ENCODE measurements around the gene WHAMM.
"Not testable (repeated sequence)": the region's sequence is repeated elsewhere in the genome, so short reads cannot be mapped to it uniquely, and the experiment has no call there.

Gene WHAMM

DNA sequence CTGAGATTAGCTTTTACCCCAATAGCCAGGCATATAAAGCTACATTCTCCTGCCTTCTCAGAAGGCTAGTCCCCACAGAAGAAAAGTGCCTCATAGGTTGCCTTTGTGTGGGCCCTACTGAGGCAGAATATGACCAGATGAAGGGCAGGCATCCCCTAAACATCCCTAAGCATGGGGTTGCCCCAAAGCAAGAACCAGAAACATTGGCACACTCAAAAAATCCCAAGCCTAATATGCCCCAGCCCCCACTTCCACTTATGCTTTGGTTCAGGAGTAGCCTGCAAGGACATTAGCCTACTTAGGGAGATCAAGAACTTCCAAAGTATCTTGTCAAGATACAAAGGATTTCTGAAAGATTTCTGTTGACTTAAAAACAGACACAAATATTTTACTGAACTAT, 29.7 kb downstream of the WHAMM start:
- FAIRE-seq: no peak

DNA sequence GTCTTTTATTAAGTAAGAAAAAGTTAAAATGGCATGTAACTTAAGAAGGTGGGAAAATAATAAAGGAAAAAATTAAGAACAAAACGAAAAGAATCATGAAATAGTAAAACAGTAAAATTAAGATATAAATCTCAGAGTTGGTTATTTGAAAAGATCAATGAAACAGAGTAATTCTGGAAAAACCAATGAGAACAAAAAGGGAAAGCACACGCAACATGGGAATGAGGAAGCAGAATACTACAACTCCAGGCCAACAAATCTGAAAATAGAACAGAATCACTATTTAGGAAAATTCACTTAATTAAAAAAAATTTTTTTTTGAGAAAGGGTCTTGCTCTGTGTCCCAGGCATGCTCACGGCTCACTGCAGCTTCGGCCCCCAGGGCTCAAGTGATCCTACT, 30.7 kb downstream of the WHAMM start:
- no peak for FAIRE-seq

- FAIRE-seq: no peak
These were observed 34.1 kb downstream of the WHAMM start for GRCh38 chr15:82843566-82843965.

GRCh38 chr15:82845686-82846085, 36.3 kb downstream of the WHAMM start:
- FAIRE-seq: no peak

DNA sequence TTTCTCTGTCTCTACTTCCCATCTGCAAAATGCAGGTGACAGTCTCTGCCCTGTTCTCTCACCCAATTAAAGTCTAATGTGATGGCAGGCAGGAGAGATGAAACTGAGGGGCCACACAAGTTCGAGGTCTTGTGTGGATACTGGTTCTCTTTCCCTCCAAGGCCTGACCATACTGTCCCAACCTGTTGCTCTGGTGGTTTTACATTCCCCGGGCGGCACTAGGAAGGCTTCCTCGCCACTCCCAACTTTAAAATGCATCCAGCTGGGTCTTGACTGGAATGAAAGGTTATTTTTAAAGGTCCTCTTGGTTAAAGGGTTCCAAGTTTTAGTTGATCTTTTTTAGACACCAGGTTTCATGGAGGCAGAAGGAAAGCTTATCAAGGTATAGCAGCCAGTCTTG, 37.2 kb downstream of the WHAMM start:
- FAIRE-seq: no peak

DNA sequence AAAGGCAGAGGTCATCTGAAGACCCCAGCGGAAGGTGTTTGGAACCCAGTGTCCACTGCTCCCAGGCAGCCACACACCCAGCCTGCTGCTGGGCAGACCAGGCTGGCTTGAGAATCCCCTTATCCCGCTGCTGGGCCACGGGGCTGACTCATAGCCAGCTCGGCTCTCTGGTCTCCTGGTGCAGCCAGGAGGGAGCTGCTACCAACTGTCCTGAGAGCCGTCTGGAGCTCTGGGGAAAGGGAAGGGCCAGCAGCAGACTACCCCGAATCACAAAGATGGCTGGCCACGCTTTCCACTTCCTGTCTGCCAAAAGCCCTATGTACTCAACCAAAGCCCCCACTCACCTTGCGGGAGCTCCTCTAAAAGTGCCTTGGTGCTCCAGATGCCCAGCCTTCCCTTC, 38.3 kb downstream of the WHAMM start:
- no peak for FAIRE-seq

- FAIRE-seq: no peak
These were observed 39.0 kb downstream of the WHAMM start for GRCh38 chr15:82848241-82848993.

DNA sequence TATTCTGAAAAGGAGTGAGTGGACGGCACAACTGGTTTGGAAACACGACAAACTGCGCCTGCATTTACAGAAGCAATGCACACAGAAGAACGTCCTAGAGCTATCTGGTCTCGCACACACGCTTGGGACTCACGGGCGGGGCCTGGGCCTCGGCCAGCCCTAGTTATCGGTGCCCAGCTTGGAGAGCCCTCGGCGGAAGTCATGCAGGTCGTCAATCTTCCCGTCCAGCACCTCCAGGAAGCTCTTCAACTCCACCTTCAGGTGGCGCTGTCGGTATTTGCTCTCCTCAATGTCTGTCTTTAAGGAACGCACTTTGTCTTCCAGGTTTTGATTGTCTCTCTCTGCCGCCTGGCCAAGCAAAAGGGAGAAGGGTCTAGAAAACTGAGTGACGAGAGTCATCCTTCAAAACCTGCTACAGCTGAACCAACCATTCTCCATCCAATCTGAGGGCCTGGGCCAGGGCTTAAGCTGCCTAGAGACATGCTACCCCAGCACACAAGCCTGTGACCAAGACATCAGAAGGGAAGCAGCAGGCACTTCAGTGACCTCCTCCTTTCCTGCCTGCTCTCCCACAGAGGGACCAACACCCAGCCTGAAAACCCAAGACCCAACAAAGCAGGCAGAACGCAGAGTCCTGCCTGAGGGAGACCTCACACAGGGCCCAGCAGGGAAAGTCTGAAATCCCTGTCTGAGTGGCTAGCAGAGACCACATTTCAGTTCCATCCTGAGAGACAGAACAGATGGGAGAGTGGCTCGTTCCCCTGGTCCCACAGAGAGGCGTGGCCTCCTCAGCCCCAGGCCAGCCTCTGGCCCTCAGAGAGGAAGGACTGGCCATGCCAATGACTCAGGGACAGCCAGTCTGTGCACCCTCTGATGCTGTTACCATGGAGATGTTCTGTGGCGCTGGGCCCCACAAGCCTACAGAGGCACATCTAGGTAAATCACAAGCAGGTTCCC, 40.4 kb downstream of the WHAMM start:
- FAIRE-seq: no peak

DNA sequence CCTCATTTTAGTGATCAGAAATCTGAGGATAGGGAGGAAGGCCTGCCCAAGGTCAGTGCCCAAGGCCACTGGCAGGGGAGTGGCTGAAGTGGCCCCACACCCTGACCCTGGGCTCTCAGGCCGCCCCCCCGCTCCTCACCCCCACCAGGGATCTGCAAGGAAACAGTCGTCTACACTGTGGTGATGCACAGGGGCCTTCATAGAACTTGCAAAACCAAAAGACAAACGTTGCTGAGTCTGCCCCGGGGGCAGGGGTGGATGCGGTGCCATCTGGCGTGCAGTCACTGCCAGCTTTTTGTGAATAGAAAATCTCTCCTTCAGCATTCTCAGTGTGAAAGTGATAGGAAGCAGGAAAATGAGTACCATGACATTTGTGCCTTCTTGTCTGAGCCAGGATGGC, 41.3 kb downstream of the WHAMM start:
- no peak for FAIRE-seq

- no peak for FAIRE-seq
These were observed 42.0 kb downstream of the WHAMM start for GRCh38 chr15:82851306-82851850.

DNA sequence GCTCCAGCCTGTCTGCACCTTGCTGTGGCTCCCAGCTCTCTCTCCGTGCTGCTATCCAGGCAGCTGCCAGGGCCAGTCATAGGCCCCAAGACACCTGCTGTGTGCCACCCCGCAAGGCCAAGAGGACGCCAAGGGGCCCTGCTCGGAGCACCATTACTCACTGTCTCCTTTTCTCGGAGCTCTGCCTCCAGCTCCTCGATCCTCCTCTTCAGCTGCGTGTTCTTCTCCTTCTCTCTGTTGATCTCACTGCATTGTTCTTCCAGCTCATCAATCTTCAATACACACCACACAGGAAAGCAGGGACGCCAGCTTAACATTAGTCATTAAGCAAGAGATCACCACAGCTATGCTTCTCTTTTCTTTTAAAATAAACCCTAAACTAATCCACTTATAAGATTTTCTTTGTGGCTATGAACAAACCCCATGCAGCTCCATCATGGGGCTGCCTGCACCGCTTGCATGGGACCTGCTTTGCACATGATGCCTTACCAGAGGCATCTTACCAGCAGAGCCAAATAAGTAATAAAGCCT, 42.6 kb downstream of the WHAMM start:
- FAIRE-seq: no peak

DNA sequence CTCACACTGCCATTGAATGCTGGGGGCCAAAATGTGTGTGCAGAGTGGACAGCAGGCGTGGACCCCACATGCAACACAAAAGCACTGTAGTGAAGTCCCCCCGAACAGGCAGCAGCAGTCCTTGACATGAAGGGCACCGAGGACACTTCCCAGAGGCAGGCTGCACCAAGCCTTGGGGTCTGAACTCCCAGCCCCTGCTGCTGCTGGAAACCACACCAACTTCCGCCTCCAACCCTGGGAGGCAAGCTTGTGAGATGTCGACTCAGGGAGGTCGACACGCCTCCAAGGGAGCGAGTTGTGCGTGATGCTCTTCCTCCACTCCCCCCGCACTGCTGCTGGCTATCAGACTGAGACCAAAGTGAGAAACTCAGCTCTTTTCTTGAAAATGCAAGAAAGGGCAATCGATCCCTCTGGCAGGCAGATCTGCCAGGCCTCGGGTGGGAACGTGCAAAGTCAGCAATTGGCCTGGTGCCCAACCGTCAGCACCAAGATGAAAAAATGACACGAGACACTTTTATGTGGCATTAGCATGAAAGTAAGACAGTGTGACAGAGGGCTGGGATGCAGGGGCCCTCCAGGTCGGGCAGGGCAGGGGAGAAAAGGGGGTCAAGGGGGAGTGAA, 43.6 kb downstream of the WHAMM start:
- no peak for FAIRE-seq

DNA sequence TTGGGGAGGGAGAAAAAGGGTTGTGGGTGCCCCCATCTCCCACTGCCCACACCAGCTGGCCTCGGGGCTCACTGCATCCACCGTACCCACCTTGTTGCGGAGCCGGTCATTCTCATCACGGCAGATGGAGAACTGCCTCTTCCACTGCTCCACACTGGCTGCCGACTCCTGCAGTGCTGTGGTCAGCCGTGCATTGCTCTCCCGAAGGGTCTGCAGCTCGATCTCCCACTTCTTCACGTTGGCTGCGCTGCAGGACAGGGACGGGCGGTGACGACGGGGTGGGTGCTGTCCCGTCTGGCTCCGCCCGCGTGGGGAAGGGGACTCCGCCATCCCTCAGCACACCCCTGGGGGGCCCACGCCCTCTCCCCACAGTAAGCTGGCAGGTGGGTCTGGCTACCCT, 45.1 kb downstream of the WHAMM start:
- FAIRE-seq: no peak

- FAIRE-seq: no peak
These were observed 46.1 kb downstream of the WHAMM start for GRCh38 chr15:82855286-82856100.

DNA sequence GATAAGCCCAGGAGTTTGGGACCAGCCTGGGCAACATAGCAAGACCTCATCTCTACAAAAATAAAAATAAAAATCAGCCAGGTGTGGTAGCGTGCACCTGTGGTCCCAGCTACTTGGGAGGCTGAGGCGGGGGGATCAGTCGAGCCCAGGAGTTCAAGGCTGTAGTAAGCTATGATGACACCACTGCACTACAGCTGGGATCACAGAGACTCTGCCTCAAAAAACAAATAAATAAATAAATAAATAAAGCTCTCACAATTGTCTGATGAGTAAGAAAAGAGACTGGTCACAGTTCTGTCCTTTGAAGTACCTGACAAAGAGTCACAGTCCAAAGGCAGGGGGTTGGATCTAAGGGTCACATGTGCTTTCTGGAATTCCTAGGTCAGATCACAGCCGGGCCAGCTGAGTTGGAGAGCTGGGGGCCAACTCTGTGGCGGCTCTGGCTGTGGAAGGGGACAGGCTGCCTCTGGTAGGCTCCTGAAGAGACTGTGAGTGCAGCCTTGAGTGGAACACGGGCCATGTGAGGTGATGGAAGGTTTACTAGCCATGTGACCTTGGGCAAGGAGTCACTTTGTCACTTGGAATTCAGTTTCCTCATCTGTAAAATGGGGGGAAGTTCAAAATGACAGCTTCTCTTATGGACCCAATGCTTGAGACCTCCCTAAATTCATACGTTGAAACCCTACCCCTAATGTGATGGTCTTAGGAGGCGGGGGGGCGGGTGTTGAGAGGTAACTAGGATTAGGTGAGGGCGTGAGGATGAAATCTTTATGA, 47.2 kb downstream of the WHAMM start:
- FAIRE-seq: no peak

GRCh38 chr15:82858932-82859331, 49.5 kb downstream of the WHAMM start:
- no peak for FAIRE-seq

- FAIRE-seq: no peak
These were observed 53.5 kb downstream of the WHAMM start for GRCh38 chr15:82862886-82863285.

DNA sequence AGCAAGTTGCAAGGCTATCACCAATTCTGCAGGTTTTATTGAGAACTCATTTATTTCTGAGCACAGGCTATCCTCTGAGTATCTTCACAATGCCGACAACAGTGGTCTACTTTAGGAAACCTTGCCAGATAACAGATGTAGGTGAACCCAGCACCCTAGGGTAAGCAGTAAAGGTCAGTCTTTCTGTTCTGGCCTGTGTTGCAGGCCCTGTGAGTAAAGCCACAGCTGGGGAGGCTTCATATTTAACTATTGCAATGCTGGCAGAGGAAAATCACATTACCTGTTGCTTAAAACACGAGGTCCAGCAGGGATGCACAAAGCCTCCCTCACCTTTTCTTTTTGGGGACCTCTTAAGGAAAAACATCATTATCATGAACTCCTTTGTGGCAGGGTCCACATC, 55.5 kb downstream of the WHAMM start:
- no peak for FAIRE-seq

- not testable (repeated sequence) for FAIRE-seq
These were observed 56.2 kb downstream of the WHAMM start for GRCh38 chr15:82865581-82865980.

DNA sequence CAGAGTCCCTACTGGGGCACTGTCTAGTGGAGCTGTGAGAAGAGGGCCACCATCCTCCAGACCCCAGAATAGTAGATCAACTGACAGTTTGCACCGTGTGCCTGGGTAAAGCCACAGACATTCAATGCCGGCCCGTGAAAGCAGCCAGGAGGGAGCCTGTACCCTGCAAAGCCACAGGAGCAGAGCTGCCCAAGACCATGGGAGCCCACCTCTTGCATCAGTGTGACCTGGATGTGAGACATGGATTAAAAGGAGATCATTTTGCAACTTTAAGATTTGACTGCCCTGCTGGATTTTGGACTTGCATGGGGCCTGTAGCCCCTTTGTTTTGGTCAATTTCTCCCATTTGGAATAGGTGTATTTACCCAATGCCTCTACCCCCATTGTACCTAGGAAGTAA, 56.6 kb downstream of the WHAMM start:
- FAIRE-seq: not testable (repeated sequence)

GRCh38 chr15:82870727-82871320, 61.4 kb downstream of the WHAMM start:
- no peak for FAIRE-seq
